HepG2 (cell line): ENCODE measurements around the gene MRPL3. TPM values are rescaled to one million over a fixed set of nuclear protein-coding genes. Genes with fewer than 3 reads are reported as not detected.

Source experiments
- AGO1 ChIP-seq: fragments of 200-400 bp; formaldehyde crosslinking; IDR thresholded peaks from 2 replicates; pipeline ENCODE4 v1.6.1; 2017; ENCODE audit warnings: mild to moderate bottlenecking, low read depth, low read length, moderate library complexity; ENCODE audit not compliant: poor library complexity, severe bottlenecking
- CENPX ChIP-seq: sonication (generic); formaldehyde crosslinking; IDR thresholded peaks from 2 replicates; pipeline ENCODE4 v1.9.0; 2021; ENCODE audit warnings: mild to moderate bottlenecking, missing genetic modification reagents, moderate library complexity
- FOSL2 ChIP-seq: sonication (generic); formaldehyde crosslinking; IDR thresholded peaks from 2 replicates; pipeline ENCODE4 v1.4.0; 2020; ENCODE audit warnings: missing genetic modification reagents
- GFI1 ChIP-seq: sonication (generic); formaldehyde crosslinking; IDR thresholded peaks from 2 replicates; pipeline ENCODE4 v1.5.0; 2020; ENCODE audit warnings: missing genetic modification reagents, mild to moderate bottlenecking, borderline replicate concordance
- HNRNPUL1 ChIP-seq: fragments of 200-400 bp; formaldehyde crosslinking; IDR thresholded peaks from 2 replicates; pipeline ENCODE4 v1.6.1; 2017; ENCODE audit warnings: low read depth, mild to moderate bottlenecking, low read length, moderate library complexity
- NFKBIZ ChIP-seq: IDR thresholded peaks from 2 replicates; pipeline ENCODE4 v1.6.1; 2018; ENCODE audit warnings: missing genetic modification reagents, missing compliant biosample characterization
- PBX3 ChIP-seq: sonication (generic); formaldehyde crosslinking; IDR thresholded peaks from 2 replicates; pipeline ENCODE4 v1.8.1; 2023; ENCODE audit warnings: missing genetic modification reagents, inconsistent platforms, borderline replicate concordance
- REXO4 ChIP-seq: sonication (generic); formaldehyde crosslinking; IDR thresholded peaks from 2 replicates; pipeline ENCODE4 v1.8.0; 2022; ENCODE audit warnings: missing genetic modification reagents, mild to moderate bottlenecking, borderline replicate concordance
- SATB2 ChIP-seq: sonication (generic); formaldehyde crosslinking; IDR thresholded peaks from 2 replicates; pipeline ENCODE4 v1.5.0; 2020; ENCODE audit warnings: missing genetic modification reagents
- XRCC5 ChIP-seq: fragments of 200-400 bp; formaldehyde crosslinking; optimal IDR thresholded peaks from 2 replicates; pipeline ENCODE3; 2017; ENCODE audit warnings: mild to moderate bottlenecking, low read length
- ZFP62 ChIP-seq: sonication (generic); formaldehyde crosslinking; IDR thresholded peaks from 2 replicates; pipeline ENCODE4 v1.4.0; 2020; ENCODE audit warnings: missing genetic modification reagents
- ZSCAN12 ChIP-seq: sonication (generic); formaldehyde crosslinking; IDR thresholded peaks from 2 replicates; pipeline ENCODE4 v1.9.0; 2021; ENCODE audit warnings: mild to moderate bottlenecking, missing genetic modification reagents
- polyA plus RNA-seq, 8 experiments: library from polyadenylated mRNA; depleted of rRNA in 3 of 8; stranded (reverse) in 7 of 8; unstranded in 1 of 8; fragments of >200 nt; fragmentation: Illumina TruSeq in 4 of 8; extraction: Trizol in 4 of 8; gene quantifications; 2 replicates each; pipeline versions ENCODE4 v1.2.1 to v1.2.3, GENCODE V29; 2011 to 2016; ENCODE audit warnings: low read depth in 4 of 8, missing spikeins in 1 of 8, mixed read lengths in 1 of 8; ENCODE audit not compliant: insufficient read depth in 1 of 8
- total RNA-seq, 5 experiments: library from RNA; depleted of rRNA; stranded (reverse); fragments of >200 nt; fragmentation: Illumina TruSeq; extraction: Trizol; gene quantifications; 2 replicates each; pipeline ENCODE4 v1.2.3, GENCODE V29; 2016; ENCODE audit warnings: low read depth in 1 of 5
- TF ChIP-seq, protein P1 (sequence below), 2 experiments: fragments of 450-650 bp in 1 of 2; sonication (generic) in 1 of 2; formaldehyde crosslinking in 1 of 2; IDR thresholded peaks; 2 replicates each; pipeline versions ENCODE4 v1.6.1 to v1.8.0; 2016 to 2022; ENCODE audit warnings: antibody characterized with exemption in 1 of 2, mild to moderate bottlenecking in 1 of 2, missing genetic modification reagents in 1 of 2
- TF ChIP-seq, protein P2 (sequence below): IDR thresholded peaks from 2 replicates; pipeline ENCODE4 v1.6.1; 2012; ENCODE audit warnings: low read depth, low read length, improper control_type of control experiment
- TF ChIP-seq, protein P3 (sequence below): sonication (generic); formaldehyde crosslinking; IDR thresholded peaks from 2 replicates; pipeline ENCODE4 v1.5.1; 2020; ENCODE audit warnings: missing genetic modification reagents, mild to moderate bottlenecking, borderline replicate concordance

Gene MRPL3
- total and polyA plus RNA-seq, 2 of the 13 experiments (the other 11 are each of a cell fraction or from before 2014, with no cell fraction given), result 114 to 172 TPM

DNA sequence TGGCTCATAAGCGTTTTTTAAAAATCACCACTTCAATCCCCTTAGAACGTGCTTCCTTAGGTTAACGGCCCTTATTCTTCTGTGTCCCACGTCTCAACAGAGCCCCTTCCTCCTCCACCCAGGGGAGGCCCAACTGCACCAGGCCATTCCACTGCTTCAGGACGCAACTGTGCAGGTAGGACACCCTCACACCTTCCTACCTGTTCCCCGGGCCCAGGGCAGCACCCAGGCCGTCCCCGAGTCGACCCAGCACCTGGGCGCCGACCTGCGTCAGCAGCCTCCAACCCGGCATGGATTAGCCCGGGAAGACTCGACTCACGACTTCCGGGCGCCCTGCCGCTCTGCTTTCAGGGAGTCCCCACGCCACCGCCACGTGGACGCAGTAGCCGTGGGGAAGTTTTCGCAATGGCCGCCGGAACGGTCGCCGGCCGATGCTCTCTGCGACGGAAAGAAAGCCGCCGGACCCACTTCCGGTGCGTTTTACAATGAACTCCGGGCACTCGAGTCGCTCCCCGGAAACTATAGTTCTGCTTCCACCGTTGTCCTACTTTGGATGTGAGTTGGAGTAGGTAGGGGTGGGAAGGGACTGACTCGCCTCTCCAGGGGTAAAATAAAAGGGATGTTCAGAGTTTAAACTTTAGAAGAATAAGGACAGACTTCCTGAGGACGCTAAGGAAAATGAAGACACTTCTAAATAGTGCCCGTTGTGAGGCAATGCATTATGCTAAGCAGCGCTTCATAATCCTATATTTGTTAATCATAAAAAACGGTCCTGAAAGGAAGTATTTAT, at the start of gene MRPL3 (continued):
- TF ChIP-seq, protein P1, sequence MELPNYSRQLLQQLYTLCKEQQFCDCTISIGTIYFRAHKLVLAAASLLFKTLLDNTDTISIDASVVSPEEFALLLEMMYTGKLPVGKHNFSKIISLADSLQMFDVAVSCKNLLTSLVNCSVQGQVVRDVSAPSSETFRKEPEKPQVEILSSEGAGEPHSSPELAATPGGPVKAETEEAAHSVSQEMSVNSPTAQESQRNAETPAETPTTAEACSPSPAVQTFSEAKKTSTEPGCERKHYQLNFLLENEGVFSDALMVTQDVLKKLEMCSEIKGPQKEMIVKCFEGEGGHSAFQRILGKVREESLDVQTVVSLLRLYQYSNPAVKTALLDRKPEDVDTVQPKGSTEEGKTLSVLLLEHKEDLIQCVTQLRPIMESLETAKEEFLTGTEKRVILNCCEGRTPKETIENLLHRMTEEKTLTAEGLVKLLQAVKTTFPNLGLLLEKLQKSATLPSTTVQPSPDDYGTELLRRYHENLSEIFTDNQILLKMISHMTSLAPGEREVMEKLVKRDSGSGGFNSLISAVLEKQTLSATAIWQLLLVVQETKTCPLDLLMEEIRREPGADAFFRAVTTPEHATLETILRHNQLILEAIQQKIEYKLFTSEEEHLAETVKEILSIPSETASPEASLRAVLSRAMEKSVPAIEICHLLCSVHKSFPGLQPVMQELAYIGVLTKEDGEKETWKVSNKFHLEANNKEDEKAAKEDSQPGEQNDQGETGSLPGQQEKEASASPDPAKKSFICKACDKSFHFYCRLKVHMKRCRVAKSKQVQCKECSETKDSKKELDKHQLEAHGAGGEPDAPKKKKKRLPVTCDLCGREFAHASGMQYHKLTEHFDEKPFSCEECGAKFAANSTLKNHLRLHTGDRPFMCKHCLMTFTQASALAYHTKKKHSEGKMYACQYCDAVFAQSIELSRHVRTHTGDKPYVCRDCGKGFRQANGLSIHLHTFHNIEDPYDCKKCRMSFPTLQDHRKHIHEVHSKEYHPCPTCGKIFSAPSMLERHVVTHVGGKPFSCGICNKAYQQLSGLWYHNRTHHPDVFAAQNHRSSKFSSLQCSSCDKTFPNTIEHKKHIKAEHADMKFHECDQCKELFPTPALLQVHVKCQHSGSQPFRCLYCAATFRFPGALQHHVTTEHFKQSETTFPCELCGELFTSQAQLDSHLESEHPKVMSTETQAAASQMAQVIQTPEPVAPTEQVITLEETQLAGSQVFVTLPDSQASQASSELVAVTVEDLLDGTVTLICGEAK (IDR thresholded peaks at IDR 0.05), result peak; percentile 95
- TF ChIP-seq, protein P1 (CRISPR knock-in tag; IDR thresholded peaks at IDR 0.05), result peak; percentile 95
- TF ChIP-seq ZFP62 (CRISPR knock-in tag) (0 out of 2 replicates have a peak, but pooled peaks have one; percentile 57), SATB2 (CRISPR knock-in tag) (peak; percentile 94), GFI1 (CRISPR knock-in tag) (no peak; the same call in 1 of the 2 replicates), NFKBIZ (CRISPR knock-in tag) (peak; percentile 86), CENPX (CRISPR knock-in tag) (no peak), REXO4 (CRISPR knock-in tag) (no peak), HNRNPUL1 (no peak), AGO1 (no peak), PBX3 (CRISPR knock-in tag) (0 out of 2 replicates have a peak, but pooled peaks have one; percentile 25), FOSL2 (peak; percentile 68), ZSCAN12 (peak; percentile 84; the same call in 1 of the 2 replicates), XRCC5 (peak; percentile 98)
- TF ChIP-seq, protein P2, sequence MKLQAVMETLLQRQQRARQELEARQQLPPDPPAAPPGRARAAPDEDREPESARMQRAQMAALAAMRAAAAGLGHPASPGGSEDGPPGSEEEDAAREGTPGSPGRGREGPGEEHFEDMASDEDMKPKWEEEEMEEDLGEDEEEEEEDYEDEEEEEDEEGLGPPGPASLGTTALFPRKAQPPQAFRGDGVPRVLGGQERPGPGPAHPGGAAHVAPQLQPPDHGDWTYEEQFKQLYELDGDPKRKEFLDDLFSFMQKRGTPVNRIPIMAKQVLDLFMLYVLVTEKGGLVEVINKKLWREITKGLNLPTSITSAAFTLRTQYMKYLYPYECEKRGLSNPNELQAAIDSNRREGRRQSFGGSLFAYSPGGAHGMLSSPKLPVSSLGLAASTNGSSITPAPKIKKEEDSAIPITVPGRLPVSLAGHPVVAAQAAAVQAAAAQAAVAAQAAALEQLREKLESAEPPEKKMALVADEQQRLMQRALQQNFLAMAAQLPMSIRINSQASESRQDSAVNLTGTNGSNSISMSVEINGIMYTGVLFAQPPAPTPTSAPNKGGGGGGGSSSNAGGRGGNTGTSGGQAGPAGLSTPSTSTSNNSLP, result no peak
- TF ChIP-seq, protein P3, sequence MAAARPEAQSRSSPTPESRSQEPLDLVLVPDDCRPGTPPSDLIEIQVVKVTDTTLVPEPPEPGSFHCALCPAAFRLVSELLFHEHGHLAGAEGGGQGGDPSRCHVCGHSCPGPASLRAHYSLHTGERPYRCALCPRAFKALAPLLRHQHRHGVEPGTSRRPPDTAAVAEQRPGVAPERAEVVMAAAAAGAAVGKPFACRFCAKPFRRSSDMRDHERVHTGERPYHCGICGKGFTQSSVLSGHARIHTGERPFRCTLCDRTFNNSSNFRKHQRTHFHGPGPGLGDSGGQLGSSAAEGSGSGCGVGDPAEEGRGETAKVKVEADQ, result peak; percentile 76; the same call in 1 of the 2 replicates
